Subcutaneous abdominal adipose tissue (tissue), 5 donors: Measurements from ENCODE around the gene PDE9A.
A peak's percentile ranks its signal among the peaks of the same experiment; 100 is the strongest.

Source experiments
- H3K27ac ChIP-seq: one replicate; pipeline ENCODE4 v1.7.0; 2013; ENCODE audit warnings: low read depth, mild to moderate bottlenecking, inconsistent platforms, low read length, moderate library complexity
- H3K27me3 ChIP-seq, 5 donors: one replicate each; pipeline ENCODE4 v1.7.0; 2013; ENCODE audit warnings: low read length in 5 of 5, inconsistent platforms in 1 of 5; ENCODE audit not compliant: control insufficient read depth in 5 of 5, insufficient read depth in 4 of 5
- H3K36me3 ChIP-seq, 5 donors: one replicate each; pipeline ENCODE4 v1.7.0; 2013; ENCODE audit warnings: low read length in 5 of 5; ENCODE audit not compliant: control insufficient read depth in 5 of 5, insufficient read depth in 5 of 5
- H3K4me1 ChIP-seq, 5 donors: one replicate each; pipeline ENCODE4 v1.7.0; 2013; ENCODE audit warnings: low read length in 5 of 5, mild to moderate bottlenecking in 3 of 5, moderate library complexity in 1 of 5; ENCODE audit not compliant: control insufficient read depth in 5 of 5, insufficient read depth in 5 of 5
- H3K4me3 ChIP-seq, 5 donors: one replicate each; pipeline ENCODE4 v1.7.0; 2013; ENCODE audit warnings: low read length in 5 of 5, low read depth in 1 of 5
- H3K9ac ChIP-seq, 5 donors: one replicate each; pipeline ENCODE4 v1.7.0; 2013; ENCODE audit warnings: low read length in 5 of 5, mild to moderate bottlenecking in 4 of 5, moderate library complexity in 3 of 5
- H3K9me3 ChIP-seq, 5 donors: one replicate each; pipeline ENCODE4 v1.7.0; 2013; ENCODE audit warnings: low read length in 5 of 5; ENCODE audit not compliant: control insufficient read depth in 5 of 5
- donor health status: healthy.
- donor health status: healthy.
- donor health status: healthy.
- donor health status: healthy.
- donor health status: healthy.

PDE9A gene

GRCh38 chr21:42670058-42670880 is 16.8 kb downstream of the PDE9A start:
- H3K9ac ChIP-seq, result no peak overlapping the region
- no peak overlapping the region for H3K4me3 ChIP-seq
- H3K27ac ChIP-seq, result no peak overlapping the region
- H3K27me3 ChIP-seq, result peaks cover 0 to 11% (median 9%) of the 10 kb centered on the region in 5 donors
- no peaks in the 10 kb centered on the region for H3K9me3 ChIP-seq
- H3K36me3 ChIP-seq, result peaks cover 0 to 11% (median 0%) of the 10 kb centered on the region in 5 donors
- H3K4me1 ChIP-seq, result peaks cover 3 to 29% (median 10%) of the 10 kb centered on the region in 5 donors

DNA sequence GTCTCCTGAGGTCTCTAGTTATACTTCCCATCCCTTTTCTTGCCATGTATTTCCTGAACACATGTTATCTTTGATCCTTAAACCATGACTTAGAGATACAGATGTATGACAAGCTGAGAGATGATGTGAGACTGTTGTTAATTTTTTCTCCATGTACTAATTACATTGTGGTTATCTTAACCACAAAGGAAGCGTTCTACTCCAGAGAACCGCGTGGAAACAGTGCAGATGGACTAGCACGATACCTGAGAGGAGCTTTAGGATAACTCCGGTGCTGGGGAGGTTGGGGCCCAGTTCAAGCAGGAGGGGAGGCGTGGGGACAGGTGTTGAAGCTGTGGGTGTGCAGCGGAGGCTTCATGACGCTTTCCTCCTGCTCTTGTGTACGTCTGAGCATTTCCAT is 17.5 kb downstream of the PDE9A start:
- Histone ChIP-seq H3K4me3 (no peak overlapping the region), H3K4me1 (peaks cover 3 to 29% (median 10%) of the 10 kb centered on the region in 5 donors), H3K9me3 (no peaks in the 10 kb centered on the region), H3K36me3 (peaks cover 0 to 11% (median 0%) of the 10 kb centered on the region in 5 donors), H3K9ac (no peak overlapping the region), H3K27ac (no peak overlapping the region), H3K27me3 (peaks cover 0 to 14% (median 9%) of the 10 kb centered on the region in 5 donors)

GRCh38 chr21:42671778-42672593 is 18.6 kb downstream of the PDE9A start:
- Histone ChIP-seq H3K36me3 (peaks cover 0 to 11% (median 0%) of the 10 kb centered on the region in 5 donors), H3K4me3 (no peak overlapping the region), H3K9me3 (no peaks in the 10 kb centered on the region), H3K27ac (no peak overlapping the region), H3K27me3 (peaks cover 0 to 11% (median 9%) of the 10 kb centered on the region in 5 donors), H3K4me1 (peaks cover 3 to 29% (median 10%) of the 10 kb centered on the region in 5 donors), H3K9ac (no peak overlapping the region)

DNA sequence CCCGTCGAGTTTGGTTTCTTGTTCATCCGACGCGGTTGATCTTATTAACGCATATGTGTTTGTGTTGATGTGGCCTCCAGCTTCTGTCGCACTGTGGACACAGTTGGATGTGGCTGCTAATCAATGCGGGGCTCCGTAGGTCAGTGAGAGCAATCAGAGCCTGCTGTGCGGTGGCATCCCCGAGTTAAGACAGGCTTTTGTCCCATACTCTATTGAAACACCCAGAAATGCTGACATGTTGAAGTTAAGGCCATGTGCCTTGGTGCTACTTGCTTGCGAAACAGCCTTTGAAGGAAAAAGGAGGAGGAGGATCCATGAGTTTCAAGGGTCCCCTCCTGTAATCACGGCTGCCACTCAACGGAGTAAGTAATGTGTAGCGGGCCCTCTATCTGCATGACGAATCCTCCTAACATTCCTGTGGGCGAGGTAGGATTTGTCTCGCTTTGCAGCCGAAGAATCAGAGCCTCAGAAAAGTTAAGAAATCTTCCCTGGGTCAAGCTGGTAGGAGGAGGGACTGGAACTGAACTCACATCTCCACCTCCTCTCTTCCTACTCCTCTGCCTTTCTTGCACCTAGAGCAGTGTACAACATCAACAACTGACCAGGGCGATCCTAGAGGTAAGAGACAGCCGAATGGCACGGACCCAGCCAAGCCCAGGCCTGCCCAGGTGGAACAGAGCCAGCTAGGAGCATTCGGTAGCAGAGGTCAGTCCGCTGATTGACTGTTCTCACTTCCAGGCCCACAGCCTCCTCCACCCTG is 19.5 kb downstream of the PDE9A start:
- no peak overlapping the region for H3K9ac ChIP-seq
- no peak overlapping the region for H3K27ac ChIP-seq
- no peak overlapping the region for H3K4me3 ChIP-seq
- peaks cover 0 to 11% (median 0%) of the 10 kb centered on the region in 5 donors for H3K36me3 ChIP-seq
- H3K4me1 ChIP-seq, result peaks cover 1 to 28% (median 13%) of the 10 kb centered on the region in 5 donors
- H3K9me3 ChIP-seq, result no peaks in the 10 kb centered on the region
- peaks cover 0 to 8% (median 5%) of the 10 kb centered on the region in 5 donors for H3K27me3 ChIP-seq

GRCh38 chr21:42673633-42674328 is 20.4 kb downstream of the PDE9A start:
- no peaks in the 10 kb centered on the region for H3K9me3 ChIP-seq
- H3K36me3 ChIP-seq, result peaks cover 0 to 11% (median 0%) of the 10 kb centered on the region in 5 donors
- H3K4me3 ChIP-seq, result no peak overlapping the region
- H3K27me3 ChIP-seq, result peaks cover 0 to 7% (median 3%) of the 10 kb centered on the region in 5 donors
- no peak overlapping the region for H3K9ac ChIP-seq
- no peak overlapping the region for H3K27ac ChIP-seq
- peaks cover 1 to 25% (median 10%) of the 10 kb centered on the region in 5 donors for H3K4me1 ChIP-seq

- no peaks in the 10 kb centered on the region for H3K9me3 ChIP-seq
- H3K27ac ChIP-seq, result no peak overlapping the region
- H3K36me3 ChIP-seq, result peaks cover 0 to 12% (median 0%) of the 10 kb centered on the region in 5 donors
- H3K4me3 ChIP-seq, result peak overlapping the region in 3 of 5 donors; percentile 8 to 29 (median 13)
- peaks cover 0 to 20% (median 7%) of the 10 kb centered on the region in 5 donors for H3K4me1 ChIP-seq
- H3K9ac ChIP-seq, result no peak overlapping the region
- peaks cover 0 to 8% (median 7%) of the 10 kb centered on the region in 5 donors for H3K27me3 ChIP-seq
Measured at GRCh38 chr21:42674351-42674940, 21.0 kb downstream of the PDE9A start.

DNA sequence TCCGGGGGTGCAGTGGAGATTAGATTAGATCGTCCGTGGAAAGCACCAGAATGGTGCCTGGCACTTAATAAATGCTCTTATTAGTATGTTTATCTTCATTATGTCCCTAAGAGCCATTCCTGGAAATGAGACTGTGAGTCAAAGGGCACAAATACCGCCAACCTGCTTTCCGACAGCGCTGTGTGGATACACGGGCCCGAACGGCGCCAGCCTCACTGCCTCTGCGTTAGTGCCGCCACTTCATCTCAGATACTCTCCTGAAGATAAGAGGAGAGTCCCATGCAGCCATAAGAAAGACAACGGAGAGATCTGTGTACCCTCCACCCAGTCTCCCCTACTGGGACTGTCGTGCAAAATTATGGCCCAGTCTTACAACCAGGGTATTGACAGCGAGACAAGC is 22.0 kb downstream of the PDE9A start:
- Histone ChIP-seq H3K27me3 (peaks cover 0 to 13% (median 6%) of the 10 kb centered on the region in 5 donors), H3K9ac (no peak overlapping the region), H3K4me1 (peaks cover 0 to 20% (median 7%) of the 10 kb centered on the region in 5 donors), H3K4me3 (no peak overlapping the region), H3K9me3 (no peaks in the 10 kb centered on the region), H3K27ac (no peak overlapping the region), H3K36me3 (peaks cover 0 to 5% (median 0%) of the 10 kb centered on the region in 5 donors)

GRCh38 chr21:42676808-42677207 is 23.4 kb downstream of the PDE9A start:
- Histone ChIP-seq H3K4me1 (peaks cover 0 to 20% (median 7%) of the 10 kb centered on the region in 5 donors), H3K36me3 (peaks cover 0 to 3% (median 0%) of the 10 kb centered on the region in 5 donors)

More at GRCh38 chr21:42676808-42677207, 23.4 kb downstream of the PDE9A start:
- Histone ChIP-seq H3K9me3 (no peaks in the 10 kb centered on the region), H3K27ac (no peak overlapping the region), H3K4me3 (no peak overlapping the region), H3K27me3 (peaks cover 0 to 18% (median 9%) of the 10 kb centered on the region in 5 donors), H3K9ac (no peak overlapping the region)
